Lower lobe of right lung (tissue), 2 donors: ENCODE results near the gene REXO1. TPM values are rescaled to one million over a fixed set of nuclear protein-coding genes. Genes with fewer than 3 reads are reported as not detected.
"Not testable (repeated sequence)": the region's sequence is repeated elsewhere in the genome, so short reads cannot be mapped to it uniquely, and the experiment has no call there.

ENCODE experiments used
- ATAC-seq, 2 donors: fragments of 200-7000 bp; cut with Tn5 transposase; one replicate each; pipeline ENCODE4 v1.9.1; 2020 to 2022; ENCODE audit warnings: mild to moderate bottlenecking in 2 of 2, moderate library complexity in 2 of 2
- DNase-seq: peaks from one replicate; pipeline ENCODE4 v3.0.0-alpha.2; 2020
- H3K27ac ChIP-seq: fragments of 200-600 bp; one replicate; pipeline ENCODE4 v1.8.0; 2022
- H3K27me3 ChIP-seq: fragments of 200-600 bp; one replicate; pipeline ENCODE4 v1.8.0; 2022; ENCODE audit warnings: low read depth
- H3K36me3 ChIP-seq: fragments of 200-600 bp; one replicate; pipeline ENCODE4 v1.8.0; 2022; ENCODE audit warnings: mild to moderate bottlenecking
- H3K4me1 ChIP-seq: fragments of 200-600 bp; one replicate; pipeline ENCODE4 v1.8.0; 2022
- H3K4me3 ChIP-seq: fragments of 200-600 bp; one replicate; pipeline ENCODE4 v1.8.0; 2022; ENCODE audit warnings: mild to moderate bottlenecking
- H3K9me3 ChIP-seq: fragments of 200-600 bp; one replicate; pipeline ENCODE4 v1.8.0; 2022
- intact Hi-C: fragments of 100-400 bp; cut with DNase I; formaldehyde crosslinking; loops from one replicate; pipeline ENCODE4 v1.11.0; 2022
- total RNA-seq: library from RNA; stranded (reverse); fragmentation: NEBNext Ultra II Directional; extraction: Animal tissue kit (Norgen Biotek cat#: 25700); gene quantifications from one replicate; pipeline ENCODE4 v1.2.1, GENCODE V29; 2021
- TF ChIP-seq, protein P1 (sequence below): fragments of 200-600 bp; IDR thresholded peaks from one replicate; pipeline ENCODE4 v1.8.0; 2022; ENCODE audit warnings: antibody characterized with exemption, mild to moderate bottlenecking
- donor health status: DM: no; HTN: yes; CAD: no; lungs with severe emphysema.

REXO1 gene
- total RNA-seq, 1 donor from 2014 or later: 29.1 TPM

- H3K4me3 ChIP-seq: peak overlapping the region; percentile 97
- ATAC-seq (no peak), DNase-seq (no peak)
- intact Hi-C loops: no loop called here
- TF ChIP-seq, protein P1, sequence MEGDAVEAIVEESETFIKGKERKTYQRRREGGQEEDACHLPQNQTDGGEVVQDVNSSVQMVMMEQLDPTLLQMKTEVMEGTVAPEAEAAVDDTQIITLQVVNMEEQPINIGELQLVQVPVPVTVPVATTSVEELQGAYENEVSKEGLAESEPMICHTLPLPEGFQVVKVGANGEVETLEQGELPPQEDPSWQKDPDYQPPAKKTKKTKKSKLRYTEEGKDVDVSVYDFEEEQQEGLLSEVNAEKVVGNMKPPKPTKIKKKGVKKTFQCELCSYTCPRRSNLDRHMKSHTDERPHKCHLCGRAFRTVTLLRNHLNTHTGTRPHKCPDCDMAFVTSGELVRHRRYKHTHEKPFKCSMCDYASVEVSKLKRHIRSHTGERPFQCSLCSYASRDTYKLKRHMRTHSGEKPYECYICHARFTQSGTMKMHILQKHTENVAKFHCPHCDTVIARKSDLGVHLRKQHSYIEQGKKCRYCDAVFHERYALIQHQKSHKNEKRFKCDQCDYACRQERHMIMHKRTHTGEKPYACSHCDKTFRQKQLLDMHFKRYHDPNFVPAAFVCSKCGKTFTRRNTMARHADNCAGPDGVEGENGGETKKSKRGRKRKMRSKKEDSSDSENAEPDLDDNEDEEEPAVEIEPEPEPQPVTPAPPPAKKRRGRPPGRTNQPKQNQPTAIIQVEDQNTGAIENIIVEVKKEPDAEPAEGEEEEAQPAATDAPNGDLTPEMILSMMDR: no peak
- peaks cover 22% of the 10 kb centered on the region for H3K36me3 ChIP-seq
- H3K4me1 ChIP-seq: peaks cover 50% of the 10 kb centered on the region
- no peaks in the 10 kb centered on the region for H3K27me3 ChIP-seq
- H3K27ac ChIP-seq: peak overlapping the region; percentile 90
- H3K9me3 ChIP-seq: no peaks in the 10 kb centered on the region
Measured at GRCh38 chr19:1880611-1881392, 32.5 kb upstream of the REXO1 start.

DNA sequence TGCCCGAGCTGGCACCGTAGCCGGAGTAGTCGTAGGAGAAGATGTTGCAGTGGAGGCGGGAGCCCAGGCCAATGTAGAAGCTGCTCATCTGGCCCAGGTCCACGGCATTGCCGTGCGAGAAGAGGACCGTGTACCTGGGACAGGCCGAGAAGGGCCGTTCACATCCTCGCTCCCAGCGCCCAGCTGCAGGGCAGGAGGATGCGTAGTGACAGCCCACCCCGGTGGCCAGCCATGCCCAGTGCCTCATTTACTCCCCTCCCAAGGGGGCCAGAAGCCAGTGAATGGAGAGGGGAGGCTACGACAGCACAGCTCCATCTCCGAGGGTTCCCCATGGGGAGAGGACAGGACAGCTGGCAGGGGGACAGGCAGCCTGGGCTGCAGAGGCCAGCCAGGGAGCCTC, 31.7 kb upstream of the REXO1 start:
- H3K4me3 ChIP-seq, H3K9me3 ChIP-seq, H3K27me3 ChIP-seq, intact Hi-C loops, DNase-seq, ATAC-seq: not testable (repeated sequence)
- peak overlapping the region; percentile 90 for H3K27ac ChIP-seq
- peaks cover 22% of the 10 kb centered on the region for H3K36me3 ChIP-seq
- peaks cover 54% of the 10 kb centered on the region for H3K4me1 ChIP-seq

DNA sequence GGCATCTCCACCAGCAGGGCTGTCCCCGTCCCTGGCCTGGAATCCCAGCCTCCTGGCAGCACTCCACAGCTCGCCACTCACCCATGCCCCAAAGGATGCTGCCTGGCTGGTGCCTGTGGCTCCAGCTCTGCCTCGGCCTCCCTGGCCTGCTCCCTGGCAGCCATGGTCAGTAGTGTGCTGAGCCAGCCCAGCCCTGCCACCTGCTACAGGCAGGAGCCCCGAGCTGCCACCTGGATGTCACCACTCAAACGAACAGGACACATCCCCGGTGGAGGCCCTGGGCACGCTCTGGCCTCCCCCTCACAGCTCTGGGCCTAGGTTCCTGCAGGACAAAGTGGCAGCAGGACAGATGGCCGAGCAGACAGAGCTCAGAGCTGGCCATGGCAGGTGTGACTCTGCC, 30.3 kb upstream of the REXO1 start:
- H3K4me3 ChIP-seq, H3K9me3 ChIP-seq, ATAC-seq, DNase-seq, intact Hi-C loops, H3K27me3 ChIP-seq, H3K27ac ChIP-seq: not testable (repeated sequence)
- H3K36me3 ChIP-seq: peaks cover 22% of the 10 kb centered on the region
- H3K4me1 ChIP-seq: peaks cover 57% of the 10 kb centered on the region

GRCh38 chr19:1877280-1877660, 29.0 kb upstream of the REXO1 start:
- intact Hi-C loops, ATAC-seq, H3K27me3 ChIP-seq, DNase-seq, H3K9me3 ChIP-seq, H3K4me3 ChIP-seq, H3K27ac ChIP-seq: not testable (repeated sequence)
- peaks cover 57% of the 10 kb centered on the region for H3K4me1 ChIP-seq
- peaks cover 24% of the 10 kb centered on the region for H3K36me3 ChIP-seq

DNA sequence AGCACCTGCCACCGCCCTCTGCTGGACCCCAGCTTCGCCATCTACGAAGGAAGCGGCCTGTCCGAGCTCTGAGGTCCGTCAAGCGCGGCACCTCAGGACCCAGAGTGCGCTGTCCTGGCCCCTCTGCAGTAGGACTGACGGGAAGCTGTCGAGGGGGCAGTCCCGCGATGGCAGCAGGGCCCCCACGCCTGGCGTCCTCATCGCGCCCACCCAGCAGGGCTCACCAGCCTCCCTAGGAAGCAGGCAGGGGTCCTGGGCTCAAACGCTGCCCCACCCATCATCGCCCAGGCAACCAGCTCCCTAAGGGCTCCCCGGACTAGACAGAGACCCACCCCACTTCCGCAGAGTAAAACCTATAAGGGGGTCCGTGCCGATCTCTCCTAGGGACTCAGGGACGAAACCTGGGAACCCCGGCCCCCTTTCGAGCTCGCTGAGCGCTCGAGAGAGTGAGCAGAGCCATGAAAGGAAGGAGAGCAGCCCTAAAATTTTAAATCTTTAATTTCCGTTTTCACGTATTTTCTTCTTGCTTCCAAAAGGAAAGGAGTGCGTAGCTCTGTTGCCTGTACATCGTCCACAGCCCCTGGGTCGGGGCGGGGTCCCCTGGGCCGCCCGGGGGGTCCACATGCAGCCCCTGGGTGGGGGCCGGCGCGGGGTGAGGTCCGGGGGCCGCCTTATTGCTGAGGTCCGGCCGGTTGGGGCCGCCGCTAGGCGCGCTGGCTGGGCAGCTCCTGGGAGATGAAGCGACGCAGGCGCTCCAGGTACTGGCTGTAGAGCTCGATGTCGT, 28.4 kb upstream of the REXO1 start:
- H3K9me3 ChIP-seq, DNase-seq, intact Hi-C loops, H3K27me3 ChIP-seq: not testable (repeated sequence)
- H3K4me1 ChIP-seq: peaks cover 57% of the 10 kb centered on the region
- peak overlapping the region; percentile 97 for H3K27ac ChIP-seq
- peak; percentile 6 to 26 for ATAC-seq
- peak overlapping the region; percentile 99 for H3K4me3 ChIP-seq
- peaks cover 30% of the 10 kb centered on the region for H3K36me3 ChIP-seq

DNA sequence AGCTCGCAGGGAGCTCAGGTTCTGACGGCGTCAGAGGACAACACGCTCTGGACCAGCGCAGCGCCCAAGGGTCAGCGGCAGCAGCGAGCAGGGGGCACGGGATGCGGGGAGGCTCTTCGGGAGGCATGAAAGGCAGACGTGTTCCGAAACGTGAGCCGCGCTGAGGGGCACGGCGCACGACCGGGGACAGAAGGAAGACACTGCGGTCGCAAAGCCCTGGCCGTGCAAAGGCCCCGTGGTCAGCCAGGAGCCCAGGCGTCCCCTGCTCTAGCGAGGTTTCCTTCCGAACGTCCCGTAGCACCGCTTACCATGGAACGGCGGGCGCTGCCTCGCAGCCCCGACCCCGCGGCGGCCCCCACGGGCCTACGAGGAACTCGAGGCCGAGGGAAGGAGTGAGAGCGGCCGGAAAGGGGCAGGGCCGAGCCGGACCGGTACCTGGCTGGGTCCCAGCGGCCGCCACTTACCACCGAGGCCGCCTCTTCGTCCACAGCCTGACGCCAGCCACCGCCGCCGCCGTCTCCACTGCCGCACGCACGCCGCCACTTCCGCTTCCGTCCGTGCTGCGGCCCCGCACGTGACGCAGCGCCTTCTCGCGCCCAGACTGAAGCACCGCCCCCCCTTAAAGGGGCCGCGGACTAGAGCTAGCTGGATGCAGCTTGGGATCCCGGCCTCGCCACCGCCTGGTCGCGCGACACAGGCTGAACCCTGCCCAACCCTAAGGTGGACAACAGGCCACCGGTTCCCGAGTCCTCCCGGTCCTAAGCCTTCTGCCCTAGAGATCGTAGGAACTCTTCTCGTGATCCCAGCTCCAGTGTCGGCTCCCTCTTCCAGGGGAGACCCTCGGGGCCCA, 27.6 kb upstream of the REXO1 start:
- Histone ChIP-seq H3K27me3 (no peaks in the 10 kb centered on the region), H3K4me1 (peaks cover 61% of the 10 kb centered on the region), H3K36me3 (peaks cover 36% of the 10 kb centered on the region), H3K27ac (peak overlapping the region; percentile 97), H3K4me3 (peak overlapping the region; percentile 99), H3K9me3 (no peaks in the 10 kb centered on the region)
- peak; percentile 97 for DNase-seq
- intact Hi-C loops: no loop called here
- peak; percentile 97 to 98 for ATAC-seq
- TF ChIP-seq, protein P1: no peak

GRCh38 chr19:1875265-1875645, 27.0 kb upstream of the REXO1 start:
- DNase-seq, H3K9me3 ChIP-seq, intact Hi-C loops, H3K27me3 ChIP-seq, ATAC-seq: not testable (repeated sequence)
- Histone ChIP-seq H3K27ac (peak overlapping the region; percentile 97), H3K4me3 (peak overlapping the region; percentile 99), H3K4me1 (peaks cover 56% of the 10 kb centered on the region), H3K36me3 (peaks cover 36% of the 10 kb centered on the region)
